Right lobe of liver (tissue), 6 donors: ENCODE measurements around the gene SZRD1. TPM values are rescaled to one million over a fixed set of nuclear protein-coding genes. Genes with fewer than 3 reads are reported as not detected.

Source experiments
- ATAC-seq, 4 donors: fragments of 200-7000 bp; cut with Tn5 transposase; one replicate each; pipeline ENCODE4 v1.9.1; 2020; ENCODE audit warnings: mild to moderate bottlenecking in 4 of 4, moderate library complexity in 4 of 4
- DNase-seq, 3 donors: peaks; one replicate each; pipeline ENCODE4 v3.0.0-alpha.2; 2020
- H3K27ac ChIP-seq, 3 donors: fragments of 200-600 bp; one replicate each; pipeline ENCODE4 v1.8.0; 2022
- H3K27me3 ChIP-seq, 2 donors: fragments of 200-600 bp; one replicate each; pipeline ENCODE4 v1.8.0; 2022
- H3K36me3 ChIP-seq, 4 donors: fragments of 200-600 bp; sonication (generic) in 1 of 4; one replicate each; pipeline versions ENCODE4 v1.5.1 to v1.8.0; 2017 to 2022; ENCODE audit warnings: control low read depth in 1 of 4
- H3K4me1 ChIP-seq, 4 donors: fragments of 200-600 bp; sonication (generic) in 1 of 4; one replicate each; pipeline versions ENCODE4 v1.5.1 to v1.8.0; 2017 to 2022; ENCODE audit warnings: control low read depth in 1 of 4
- H3K4me3 ChIP-seq, 3 donors: fragments of 200-600 bp; one replicate each; pipeline ENCODE4 v1.8.0; 2022
- H3K9me3 ChIP-seq, 4 donors: fragments of 200-600 bp; sonication (generic) in 1 of 4; one replicate each; pipeline versions ENCODE4 v1.5.1 to v1.8.0; 2017 to 2022; ENCODE audit warnings: control low read depth in 1 of 4
- CTCF ChIP-seq, 4 donors: fragments of 200-600 bp in 3 of 4; fragments of 450-650 bp in 1 of 4; IDR thresholded peaks; one replicate each; pipeline versions ENCODE4 v1.5.1 to v1.8.0; 2016 to 2022; ENCODE audit warnings: antibody characterized with exemption in 4 of 4, mild to moderate bottlenecking in 2 of 4
- POLR2A ChIP-seq: fragments of 450-650 bp; IDR thresholded peaks from one replicate; pipeline ENCODE4 v1.6.1; 2017; ENCODE audit warnings: antibody characterized with exemption, mild to moderate bottlenecking
- WGBS: methylation state at CpG from one replicate; pipeline ENCODE4 v1.1.6; 2018; ENCODE audit warnings: low coverage, low lambda C conversion rate; ENCODE audit not compliant: insufficient coverage; ENCODE audit errors: missing lambda C conversion rate; 5-methylcytosine and 5-hydroxymethylcytosine counted together
- intact Hi-C, 2 donors: fragments of 100-400 bp; cut with DNase I; formaldehyde crosslinking; loops; one replicate each; pipeline versions ENCODE4 v1.11.2 to v1.14.1; 2022
- total RNA-seq, 6 experiments: library from RNA; depleted of rRNA in 2 of 6; stranded (reverse); fragments of >200 nt in 2 of 6; fragmentation: NEBNext Ultra II Directional in 3 of 6; extraction: Animal tissue kit (Norgen Biotek cat#: 25700) in 3 of 6; gene quantifications; one replicate each; pipeline versions ENCODE4 v1.1.0 to v1.2.4, GENCODE V29; 2016 to 2023
- donor health status: DM: no; HTN: yes; CAD: no.
- donor health status: DM: no; HTN: no; CAD: no.
- donor health status: DM: no; HTN: no; CAD: no.
- donor health status: DM: no; HTN: yes; CAD: no.
- donor health status: DM: no; HTN: yes; CAD: no.

The SZRD1 gene
- total RNA-seq, 6 experiments from 2014 or later: 41.4 to 57.8 (median 47.5) TPM

DNA sequence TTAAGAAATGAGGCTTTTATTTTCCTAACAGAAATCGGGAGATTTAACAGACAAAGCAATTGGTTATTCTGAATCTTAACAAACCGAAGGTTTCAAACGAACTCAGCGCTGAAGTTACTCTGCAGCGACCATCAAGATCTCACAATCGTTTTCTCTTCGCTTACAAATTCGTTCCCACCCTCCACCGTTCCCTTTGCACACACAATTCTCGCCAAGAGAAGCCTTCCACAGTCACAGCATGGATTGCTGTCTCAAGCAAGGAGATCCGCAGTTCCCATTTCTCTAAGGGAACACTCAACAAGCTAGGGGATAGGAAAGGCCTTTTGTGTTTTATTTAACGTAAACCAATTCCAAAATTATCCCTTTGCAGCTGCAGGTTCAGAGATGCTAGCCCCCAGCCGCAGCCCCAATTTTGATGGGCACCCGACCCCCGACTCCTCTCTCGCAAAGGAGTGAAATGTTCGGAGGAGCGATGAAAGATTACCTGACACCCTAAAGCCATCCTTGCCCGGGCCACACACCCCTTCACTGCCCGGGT lies 15.5 kb upstream of the SZRD1 start:
- Histone ChIP-seq H3K27ac (peak overlapping the region; percentile 68 to 93 (median 93)), H3K4me1 (peaks cover 0 to 7% (median 0%) of the 10 kb centered on the region in 4 donors), H3K27me3 (no peaks in the 10 kb centered on the region), H3K4me3 (peak overlapping the region; percentile 71 to 94 (median 90)), H3K9me3 (no peaks in the 10 kb centered on the region), H3K36me3 (no peaks in the 10 kb centered on the region)
- no peak for TF ChIP-seq CTCF (IDR thresholded peaks at IDR 0.05)
- TF ChIP-seq POLR2A: no peak
- ATAC-seq (peak in 3 of 4 donors; percentile 14 to 25 (median 14)), DNase-seq (no peak)
- WGBS: 0% methylated on average over 19 of the region's 20 CpGs
- intact Hi-C loops: loop anchor here in 1 of 2 donors (10.0 kb wide), 1 partner anchor 97 kb away; no protein-coding TSS in a partner anchor

DNA sequence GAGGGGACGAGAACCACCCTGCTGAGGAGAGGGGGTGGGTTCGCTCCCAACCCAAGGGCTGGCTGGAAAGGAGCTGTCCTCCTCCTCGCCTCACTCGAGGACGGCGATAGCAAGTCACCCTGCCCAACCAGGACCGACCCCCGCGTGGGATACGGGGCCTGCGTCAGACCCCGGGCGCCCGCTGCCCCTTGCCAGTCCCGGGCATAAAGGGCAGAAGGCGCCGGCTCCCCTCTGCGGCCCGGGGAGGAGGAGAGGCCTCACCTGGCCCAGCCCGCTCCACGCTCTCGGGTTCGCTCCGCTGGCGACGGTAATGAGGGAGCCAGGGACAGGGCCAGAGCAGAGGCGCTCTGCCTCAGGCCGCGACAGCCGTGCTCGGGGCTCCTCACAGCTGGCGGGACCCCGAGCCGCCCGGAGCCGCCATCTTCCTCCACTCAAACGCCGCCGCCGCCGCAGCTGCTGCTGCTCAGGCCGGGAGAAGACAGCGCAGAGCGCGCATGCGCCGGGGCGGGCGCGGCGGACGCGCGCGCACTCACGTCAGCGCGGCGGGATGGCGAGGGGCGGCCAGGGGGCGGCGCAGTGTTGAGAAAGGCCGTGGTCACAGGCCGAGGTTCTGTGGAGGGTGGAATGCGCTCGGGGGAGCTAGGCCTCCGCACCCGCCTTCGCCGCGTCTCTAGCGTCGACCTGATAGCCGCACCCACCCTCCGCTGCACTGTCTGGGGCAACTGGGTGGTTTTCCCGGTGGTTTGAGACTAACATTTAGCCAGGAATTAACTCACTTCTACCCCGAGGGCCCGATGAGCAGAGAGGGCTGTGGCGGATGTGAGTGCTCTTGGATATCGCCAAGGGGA lies 14.8 kb upstream of the SZRD1 start, which contains the start of gene FBXO42:
TSS of gene FBXO42 (minus strand) at position 487 of the 848 bp plus-strand sequence. CDS start 37,062 bp downstream, outside the sequence.
- peak; percentile 91 to 97 (median 95) for ATAC-seq
- intact Hi-C loops: loop anchor here in 1 of 2 donors (10.0 kb wide), 1 partner anchor 97 kb away; no protein-coding TSS in a partner anchor
- Histone ChIP-seq H3K9me3 (no peaks in the 10 kb centered on the region), H3K36me3 (no peaks in the 10 kb centered on the region), H3K4me1 (peaks cover 0 to 7% (median 0%) of the 10 kb centered on the region in 4 donors), H3K27ac (peak within 1 kb of the TSS; percentile 68 to 93 (median 93)), H3K27me3 (no peaks in the 10 kb centered on the region), H3K4me3 (peak within 1 kb of the TSS; percentile 71 to 94 (median 90))
- DNase-seq: peak; percentile 92 to 93 (median 93)
- 0% methylated on average over 4 of the region's 81 CpGs for WGBS
- TF ChIP-seq CTCF (IDR thresholded peaks at IDR 0.05) (peak; percentile 34 to 57 (median 52)), POLR2A (peak; percentile 94)

DNA sequence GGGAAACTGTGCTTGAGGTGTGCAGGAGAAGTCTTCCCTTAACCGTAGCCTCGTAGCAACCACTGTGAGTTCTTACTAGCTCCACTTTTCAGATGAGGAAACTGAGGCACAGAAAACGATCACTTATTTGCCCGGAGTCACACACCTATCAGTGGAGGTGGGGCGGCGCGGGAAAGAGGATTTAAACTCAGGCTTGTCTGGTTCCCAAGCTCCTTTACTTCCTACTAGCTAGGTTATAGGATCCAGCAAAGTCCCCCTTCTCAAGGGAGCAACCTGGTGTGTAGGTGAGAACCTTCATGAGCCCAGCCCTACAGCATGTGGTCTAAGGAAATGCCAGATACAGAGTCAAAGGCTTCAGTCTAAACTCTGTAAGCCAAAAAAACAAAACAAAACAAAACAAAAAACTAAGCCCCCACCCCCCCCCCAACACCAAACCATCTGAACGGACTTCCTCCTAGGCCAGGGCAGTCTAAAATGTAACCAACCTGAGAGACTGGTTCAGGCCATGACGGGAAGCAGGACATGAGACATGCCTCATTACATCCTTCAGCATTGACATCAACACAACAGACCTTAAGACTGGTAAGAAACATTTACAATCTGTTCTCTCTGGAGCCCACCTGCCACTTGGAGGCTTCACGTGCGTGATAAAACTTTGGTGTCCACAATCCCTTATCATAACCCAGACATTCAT lies 14.1 kb upstream of the SZRD1 start:
- Histone ChIP-seq H3K4me3 (peak overlapping the region; percentile 71 to 94 (median 90)), H3K9me3 (no peaks in the 10 kb centered on the region), H3K27ac (peak overlapping the region; percentile 68 to 93 (median 93)), H3K36me3 (no peaks in the 10 kb centered on the region), H3K27me3 (no peaks in the 10 kb centered on the region), H3K4me1 (peaks cover 0 to 7% (median 0%) of the 10 kb centered on the region in 4 donors)
- DNase-seq (peak in 1 of 3 donors; percentile 24), ATAC-seq (peak in 1 of 4 donors; percentile 2)
- intact Hi-C loops: loop anchor here in 1 of 2 donors (10.0 kb wide), 1 partner anchor 98 kb away; no protein-coding TSS in a partner anchor
- WGBS: 49% methylated on average over 7 of the region's 11 CpGs
- TF ChIP-seq CTCF (IDR thresholded peaks at IDR 0.05) (no peak), POLR2A (no peak)

DNA sequence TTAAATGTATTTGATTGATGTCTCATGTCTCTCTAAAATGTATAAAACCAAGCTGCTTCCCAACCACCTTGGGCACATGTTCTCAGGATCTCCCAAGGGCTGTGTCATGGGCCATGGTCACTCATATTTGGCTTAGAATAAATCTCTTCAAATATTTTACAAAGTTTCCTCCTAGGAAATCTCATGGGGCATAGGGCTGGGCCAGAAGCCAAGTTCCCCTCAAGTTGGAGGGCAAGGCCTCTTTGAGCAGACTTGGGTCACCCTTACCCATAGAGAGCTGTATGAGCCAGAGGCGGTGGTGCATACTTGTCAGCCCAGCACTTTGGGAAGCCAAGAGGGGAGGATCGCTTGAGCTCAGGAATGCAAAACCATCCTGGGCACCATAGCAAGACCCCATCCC lies 12.4 kb upstream of the SZRD1 start:
- intact Hi-C loops: loop anchor here in 1 of 2 donors (10.0 kb wide), 1 partner anchor 100 kb away; no protein-coding TSS in a partner anchor
- TF ChIP-seq CTCF (IDR thresholded peaks at IDR 0.05) (no peak), POLR2A (no peak)
- WGBS: 80% methylated on average over 1 of the region's 2 CpGs
- H3K27me3 ChIP-seq: no peaks in the 10 kb centered on the region
- H3K4me1 ChIP-seq: peaks cover 0 to 7% (median 0%) of the 10 kb centered on the region in 4 donors
- no peak overlapping the region for H3K4me3 ChIP-seq
- ATAC-seq (no peak), DNase-seq (no peak)
- no peak overlapping the region for H3K27ac ChIP-seq
- no peaks in the 10 kb centered on the region for H3K9me3 ChIP-seq
- no peaks in the 10 kb centered on the region for H3K36me3 ChIP-seq
